Measurements from ENCODE around the gene MACROD2. TPM values are rescaled to one million over a fixed set of nuclear protein-coding genes. Genes with fewer than 3 reads are reported as not detected.
A peak's percentile ranks its signal among the peaks of the same experiment; 100 is the strongest.

The MACROD2 gene
- total and polyA plus RNA-seq, 9 donors, result 2.0 to 4.9 (median 3.1) TPM

- no peak overlapping the region for H3K4me3 ChIP-seq (ENCODE audit: low read length)
- H3K9me3 ChIP-seq (replicated peaks; ENCODE audit: control insufficient read depth, low read depth, low read length), result no peaks in the 10 kb centered on the region
- H3K27ac ChIP-seq (ENCODE audit: low read length), result no peak overlapping the region
- no peaks in the 10 kb centered on the region for H3K4me1 ChIP-seq (ENCODE audit: control insufficient read depth, insufficient read depth, low read length)
- DNase-seq, result no peak
- no peaks in the 10 kb centered on the region for H3K36me3 ChIP-seq (ENCODE audit: control insufficient read depth, insufficient read depth, low read length)
- no CpG with 5 or more reads among the region's 2 CpGs for WGBS (ENCODE audit: insufficient coverage)
- H3K27me3 ChIP-seq (ENCODE audit: control insufficient read depth, insufficient read depth, low read length), result no peaks in the 10 kb centered on the region
Observed at GRCh38 chr20:15865553-15865952, 1870.2 kb downstream of the MACROD2 start.

DNA sequence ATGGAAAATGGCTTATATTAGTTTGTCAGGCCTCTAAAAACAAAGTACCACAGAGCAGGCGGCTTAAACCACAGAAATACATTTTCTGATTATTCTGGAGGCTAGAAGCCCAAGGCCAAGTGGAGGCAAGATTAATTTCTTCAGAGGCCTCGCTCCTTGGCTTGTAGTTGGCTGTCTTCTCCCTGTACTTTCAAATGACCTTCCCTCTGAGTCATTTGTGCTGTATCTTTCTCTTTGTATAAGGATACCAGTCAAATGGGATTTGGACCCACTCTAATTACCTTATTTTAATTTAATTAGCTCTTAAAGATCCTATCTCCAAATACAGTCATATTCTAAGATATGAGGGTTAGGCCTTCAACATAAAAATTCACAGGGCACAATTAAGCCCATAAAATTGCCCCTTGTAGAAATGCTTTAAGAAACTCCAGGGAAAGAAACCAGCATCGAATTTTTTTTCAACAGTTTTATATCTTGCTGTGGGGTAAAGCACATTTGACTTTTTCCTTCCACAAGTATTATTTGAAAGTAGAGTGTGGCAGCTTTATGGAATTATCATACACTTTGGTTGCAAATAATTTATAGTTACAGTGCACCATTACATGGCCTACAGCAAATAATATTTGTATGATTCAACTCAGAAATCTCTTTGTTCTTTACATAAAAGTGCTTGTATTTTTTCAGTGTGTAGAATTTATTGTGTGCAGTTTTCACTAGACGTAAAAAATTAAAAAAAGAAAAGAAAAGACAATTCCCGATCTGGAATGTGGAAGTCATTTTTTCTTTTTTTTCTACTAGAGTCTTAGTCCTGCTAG is 1871.8 kb downstream of the MACROD2 start:
- H3K36me3 ChIP-seq (ENCODE audit: control insufficient read depth, insufficient read depth, low read length), result no peaks in the 10 kb centered on the region
- no peak overlapping the region for H3K27ac ChIP-seq (ENCODE audit: low read length)
- WGBS (ENCODE audit: insufficient coverage), result no CpG with 5 or more reads among the region's 5 CpGs
- H3K4me1 ChIP-seq (ENCODE audit: control insufficient read depth, insufficient read depth, low read length), result no peaks in the 10 kb centered on the region
- H3K4me3 ChIP-seq (ENCODE audit: low read length), result no peak overlapping the region
- no peak for DNase-seq
- H3K9me3 ChIP-seq (replicated peaks; ENCODE audit: control insufficient read depth, low read depth, low read length), result no peaks in the 10 kb centered on the region
- H3K27me3 ChIP-seq (ENCODE audit: control insufficient read depth, insufficient read depth, low read length), result no peaks in the 10 kb centered on the region

- WGBS (ENCODE audit: insufficient coverage), result 100% methylated on average over 1 of the region's 4 CpGs
Observed at GRCh38 chr20:15867899-15868298, 1872.6 kb downstream of the MACROD2 start.

GRCh38 chr20:15875446-15875845 is 1880.1 kb downstream of the MACROD2 start:
- WGBS (ENCODE audit: insufficient coverage), result 50% methylated on average over 3 of the region's 3 CpGs
- Histone ChIP-seq H3K9me3 (replicated peaks; ENCODE audit: control insufficient read depth, low read depth, low read length) (no peaks in the 10 kb centered on the region), H3K27me3 (ENCODE audit: control insufficient read depth, insufficient read depth, low read length) (no peaks in the 10 kb centered on the region), H3K4me3 (ENCODE audit: low read length) (no peak overlapping the region), H3K36me3 (ENCODE audit: control insufficient read depth, insufficient read depth, low read length) (no peaks in the 10 kb centered on the region), H3K27ac (ENCODE audit: low read length) (no peak overlapping the region), H3K4me1 (ENCODE audit: control insufficient read depth, insufficient read depth, low read length) (no peaks in the 10 kb centered on the region)
- DNase-seq, result no peak

More at GRCh38 chr20:15867899-15868298, 1872.6 kb downstream of the MACROD2 start:
- H3K9me3 ChIP-seq (replicated peaks; ENCODE audit: control insufficient read depth, low read depth, low read length), result no peaks in the 10 kb centered on the region
- DNase-seq, result no peak
- no peaks in the 10 kb centered on the region for H3K4me1 ChIP-seq (ENCODE audit: control insufficient read depth, insufficient read depth, low read length)
- no peak overlapping the region for H3K4me3 ChIP-seq (ENCODE audit: low read length)
- H3K36me3 ChIP-seq (ENCODE audit: control insufficient read depth, insufficient read depth, low read length), result no peaks in the 10 kb centered on the region
- no peaks in the 10 kb centered on the region for H3K27me3 ChIP-seq (ENCODE audit: control insufficient read depth, insufficient read depth, low read length)
- H3K27ac ChIP-seq (ENCODE audit: low read length), result no peak overlapping the region

- no peak overlapping the region for H3K4me3 ChIP-seq (ENCODE audit: low read length)
- DNase-seq, result no peak
- no peak overlapping the region for H3K27ac ChIP-seq (ENCODE audit: low read length)
- no peaks in the 10 kb centered on the region for H3K36me3 ChIP-seq (ENCODE audit: control insufficient read depth, insufficient read depth, low read length)
- no peaks in the 10 kb centered on the region for H3K27me3 ChIP-seq (ENCODE audit: control insufficient read depth, insufficient read depth, low read length)
- no CpG with 5 or more reads among the region's 4 CpGs for WGBS (ENCODE audit: insufficient coverage)
- H3K4me1 ChIP-seq (ENCODE audit: control insufficient read depth, insufficient read depth, low read length), result no peaks in the 10 kb centered on the region
- H3K9me3 ChIP-seq (replicated peaks; ENCODE audit: control insufficient read depth, low read depth, low read length), result peaks cover 10% of the 10 kb centered on the region
Observed at GRCh38 chr20:15882553-15882952, 1887.2 kb downstream of the MACROD2 start.

DNA sequence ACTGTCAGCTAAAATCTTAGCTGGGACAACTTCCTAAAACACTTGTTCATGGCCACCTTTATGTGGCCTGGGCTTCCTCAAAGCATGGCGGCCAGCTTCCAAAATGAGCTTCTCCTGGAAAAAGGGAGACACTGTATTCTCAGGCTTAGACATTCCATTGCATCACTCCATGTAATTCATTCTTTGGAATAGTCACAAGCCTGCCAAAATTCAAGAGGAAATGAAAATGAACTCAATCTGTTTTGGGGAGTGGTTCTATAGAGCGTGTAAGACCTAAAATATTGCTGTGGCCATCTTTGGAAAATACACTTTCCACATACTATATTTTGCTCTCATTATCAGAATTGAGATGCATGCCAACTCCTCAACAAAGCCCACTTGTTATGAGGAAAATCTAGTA is 1890.9 kb downstream of the MACROD2 start:
- H3K9me3 ChIP-seq (replicated peaks; ENCODE audit: control insufficient read depth, low read depth, low read length), result peaks cover 10% of the 10 kb centered on the region
- no peaks in the 10 kb centered on the region for H3K36me3 ChIP-seq (ENCODE audit: control insufficient read depth, insufficient read depth, low read length)
- WGBS (ENCODE audit: insufficient coverage), result no CpG with 5 or more reads among the region's 2 CpGs
- no peak overlapping the region for H3K27ac ChIP-seq (ENCODE audit: low read length)
- no peak overlapping the region for H3K4me3 ChIP-seq (ENCODE audit: low read length)
- H3K27me3 ChIP-seq (ENCODE audit: control insufficient read depth, insufficient read depth, low read length), result no peaks in the 10 kb centered on the region
- H3K4me1 ChIP-seq (ENCODE audit: control insufficient read depth, insufficient read depth, low read length), result peaks cover 15% of the 10 kb centered on the region
- DNase-seq, result peak; percentile 25

GRCh38 chr20:15887387-15887786 is 1892.1 kb downstream of the MACROD2 start:
- H3K27me3 ChIP-seq (ENCODE audit: control insufficient read depth, insufficient read depth, low read length), result no peaks in the 10 kb centered on the region
- DNase-seq, result no peak
- H3K4me1 ChIP-seq (ENCODE audit: control insufficient read depth, insufficient read depth, low read length), result peaks cover 15% of the 10 kb centered on the region
- no CpG with 5 or more reads among the region's 2 CpGs for WGBS (ENCODE audit: insufficient coverage)
- H3K36me3 ChIP-seq (ENCODE audit: control insufficient read depth, insufficient read depth, low read length), result no peaks in the 10 kb centered on the region
- H3K27ac ChIP-seq (ENCODE audit: low read length), result no peak overlapping the region
- H3K4me3 ChIP-seq (ENCODE audit: low read length), result no peak overlapping the region
- H3K9me3 ChIP-seq (replicated peaks; ENCODE audit: control insufficient read depth, low read depth, low read length), result peaks cover 10% of the 10 kb centered on the region

GRCh38 chr20:15889061-15889460 is 1893.7 kb downstream of the MACROD2 start:
- no peak overlapping the region for H3K4me3 ChIP-seq (ENCODE audit: low read length)
- H3K27ac ChIP-seq (ENCODE audit: low read length), result no peak overlapping the region
- peak; percentile 60 for DNase-seq
- WGBS (ENCODE audit: insufficient coverage), result no CpG with 5 or more reads among the region's 3 CpGs
- no peaks in the 10 kb centered on the region for H3K36me3 ChIP-seq (ENCODE audit: control insufficient read depth, insufficient read depth, low read length)
- H3K4me1 ChIP-seq (ENCODE audit: control insufficient read depth, insufficient read depth, low read length), result peaks cover 15% of the 10 kb centered on the region
- peaks cover 10% of the 10 kb centered on the region for H3K9me3 ChIP-seq (replicated peaks; ENCODE audit: control insufficient read depth, low read depth, low read length)
- H3K27me3 ChIP-seq (ENCODE audit: control insufficient read depth, insufficient read depth, low read length), result no peaks in the 10 kb centered on the region

GRCh38 chr20:15889514-15890256 is 1894.4 kb downstream of the MACROD2 start:
- H3K4me1 ChIP-seq (ENCODE audit: control insufficient read depth, insufficient read depth, low read length), result peaks cover 15% of the 10 kb centered on the region
- H3K36me3 ChIP-seq (ENCODE audit: control insufficient read depth, insufficient read depth, low read length), result no peaks in the 10 kb centered on the region
- no peak overlapping the region for H3K4me3 ChIP-seq (ENCODE audit: low read length)
- no peaks in the 10 kb centered on the region for H3K27me3 ChIP-seq (ENCODE audit: control insufficient read depth, insufficient read depth, low read length)
- peaks cover 10% of the 10 kb centered on the region for H3K9me3 ChIP-seq (replicated peaks; ENCODE audit: control insufficient read depth, low read depth, low read length)
- DNase-seq, result peak; percentile 66
- H3K27ac ChIP-seq (ENCODE audit: low read length), result no peak overlapping the region

DNA sequence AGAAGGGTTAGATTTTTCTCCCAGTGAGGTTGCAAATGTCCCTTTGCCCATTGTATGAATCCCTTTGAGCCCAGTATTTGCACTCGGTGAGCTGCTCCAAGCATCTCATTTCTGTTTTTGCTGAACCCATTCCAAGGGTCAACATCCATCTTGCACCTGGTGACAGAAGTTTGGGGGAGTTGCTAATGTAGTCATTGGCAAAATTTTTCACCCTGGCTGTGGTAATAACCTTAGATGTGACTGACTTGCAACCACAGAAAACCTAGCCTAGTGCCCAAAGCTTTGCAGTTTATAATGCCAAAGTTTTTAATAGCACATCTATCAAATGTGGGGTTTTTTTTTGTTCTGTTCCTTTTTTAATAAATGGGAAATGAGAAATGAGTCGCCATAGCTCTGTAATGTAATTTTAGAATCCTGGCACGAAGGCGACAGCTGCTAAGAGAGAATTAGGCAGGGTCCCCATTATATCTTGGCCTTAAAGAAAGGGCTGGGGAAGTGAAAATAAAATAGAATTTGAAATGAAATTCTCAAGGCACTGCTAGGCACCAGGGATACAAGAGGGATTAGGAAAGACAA is 1895.2 kb downstream of the MACROD2 start:
- H3K9me3 ChIP-seq (replicated peaks; ENCODE audit: control insufficient read depth, low read depth, low read length), result peaks cover 10% of the 10 kb centered on the region
- H3K27me3 ChIP-seq (ENCODE audit: control insufficient read depth, insufficient read depth, low read length), result no peaks in the 10 kb centered on the region
- no peak overlapping the region for H3K27ac ChIP-seq (ENCODE audit: low read length)
- DNase-seq, result peak; percentile 28
- WGBS (ENCODE audit: insufficient coverage), result 67% methylated on average over 2 of the region's 4 CpGs
- no peak overlapping the region for H3K4me3 ChIP-seq (ENCODE audit: low read length)
- H3K4me1 ChIP-seq (ENCODE audit: control insufficient read depth, insufficient read depth, low read length), result peaks cover 15% of the 10 kb centered on the region
- H3K36me3 ChIP-seq (ENCODE audit: control insufficient read depth, insufficient read depth, low read length), result no peaks in the 10 kb centered on the region
